ENCODE measurements around the gene ATXN8OS.
"Not testable (repeated sequence)": the region's sequence is repeated elsewhere in the genome, so short reads cannot be mapped to it uniquely, and the experiment has no call there.

The ATXN8OS gene

DNA sequence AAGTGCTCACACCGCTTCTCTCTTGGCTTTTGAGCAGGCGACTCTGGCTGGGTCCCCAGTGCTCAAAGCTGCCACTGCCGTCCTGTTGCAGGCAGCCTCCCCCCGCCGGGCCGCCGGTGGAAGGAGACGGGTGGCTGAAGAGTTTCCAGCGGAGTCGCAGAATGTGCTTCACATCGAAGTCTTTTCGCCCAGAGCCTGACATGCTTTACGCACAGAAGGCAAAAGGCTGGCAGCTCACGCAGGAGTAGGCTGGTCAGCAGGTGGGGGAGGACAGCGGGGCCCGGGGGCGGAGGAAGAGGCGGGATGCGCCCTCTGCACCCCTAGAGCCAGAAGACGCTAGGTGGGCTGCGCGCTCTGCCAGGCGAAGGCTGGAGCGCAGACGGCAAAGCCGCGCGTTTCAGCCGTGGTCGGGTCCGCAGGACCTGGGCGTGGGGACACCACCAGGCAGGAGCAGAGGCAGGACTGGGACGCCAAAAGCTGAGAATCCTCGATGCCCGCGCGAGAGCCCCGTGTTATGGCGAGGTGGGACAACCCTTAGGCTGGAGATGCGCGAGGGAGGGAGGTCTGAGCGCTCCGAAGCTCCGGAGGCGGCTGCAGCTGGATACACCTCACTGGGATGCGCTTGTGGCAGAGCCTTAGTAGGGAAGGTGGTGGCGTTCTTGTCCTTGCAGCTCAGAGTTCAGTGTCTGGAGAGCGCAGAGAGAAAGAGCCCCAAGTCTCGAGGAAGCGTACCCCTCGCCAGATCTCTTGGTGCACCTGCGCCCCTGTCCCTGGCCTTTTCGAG is at the start of gene ATXN8OS:
Gene ATXN8OS, plus strand, starts transcription at position 329 of the 784 bp plus-strand sequence.
- DNase-seq (ENCODE audit: low read depth): no peak

DNA sequence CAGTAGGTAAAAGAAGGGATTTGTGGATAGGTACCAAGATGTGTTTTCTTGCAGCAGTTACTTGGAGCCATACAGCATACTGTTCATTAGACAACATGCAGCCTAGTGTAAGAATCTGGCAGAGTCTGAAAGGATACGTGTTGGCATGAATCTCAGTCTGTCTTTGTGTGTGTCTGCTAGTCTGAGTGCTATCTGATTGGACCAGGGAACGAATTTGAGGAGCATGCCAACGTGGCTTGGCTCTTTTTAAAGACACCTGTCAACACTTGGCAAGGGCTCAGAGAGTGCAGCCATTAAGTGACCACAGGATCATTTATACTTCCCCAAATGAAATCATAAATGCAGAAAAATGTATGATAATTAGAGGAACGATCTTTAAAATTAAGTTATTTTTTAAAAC is 27.6 kb upstream of the ATXN8OS start:
- DNase-seq (ENCODE audit: low read depth): no peak

DNA sequence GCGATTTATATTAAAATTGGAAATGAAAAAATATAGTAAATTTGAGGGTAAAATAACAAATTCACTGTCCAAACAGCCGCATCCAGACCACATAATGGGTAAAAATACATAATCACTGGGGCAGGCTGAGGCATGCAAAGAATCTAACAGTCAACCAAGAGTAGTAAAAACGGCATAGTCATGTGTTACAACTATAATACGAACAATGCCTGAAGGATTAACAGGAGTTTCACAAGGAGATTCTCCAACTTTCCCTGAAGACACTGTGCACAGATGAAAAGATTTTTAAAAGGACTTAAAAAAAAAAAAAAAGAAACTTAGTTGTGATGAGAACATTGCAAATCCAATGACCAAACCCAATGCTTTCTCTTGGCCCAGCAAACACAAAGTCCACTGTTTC is 20.4 kb upstream of the ATXN8OS start:
- no peak for DNase-seq (ENCODE audit: low read depth)

DNA sequence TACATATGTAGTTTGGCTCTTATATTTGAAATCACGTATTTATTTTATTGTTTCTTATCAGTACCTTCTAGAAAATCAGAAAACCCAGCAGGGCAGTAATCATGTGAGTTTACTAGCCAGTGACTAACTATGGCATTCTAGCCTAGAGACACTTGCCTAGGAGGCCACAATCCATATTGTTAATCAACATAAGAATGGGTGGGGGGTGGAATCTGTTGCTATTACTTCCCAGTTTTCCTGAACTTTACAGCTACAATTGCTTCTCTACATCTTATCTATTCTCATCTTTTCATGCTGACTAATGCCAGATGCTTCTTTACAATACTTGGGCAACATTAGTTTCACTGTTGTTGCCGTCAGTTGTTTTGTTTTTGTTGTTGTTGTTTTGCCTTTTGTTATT is 18.7 kb upstream of the ATXN8OS start:
- DNase-seq (ENCODE audit: low read depth): no peak

DNA sequence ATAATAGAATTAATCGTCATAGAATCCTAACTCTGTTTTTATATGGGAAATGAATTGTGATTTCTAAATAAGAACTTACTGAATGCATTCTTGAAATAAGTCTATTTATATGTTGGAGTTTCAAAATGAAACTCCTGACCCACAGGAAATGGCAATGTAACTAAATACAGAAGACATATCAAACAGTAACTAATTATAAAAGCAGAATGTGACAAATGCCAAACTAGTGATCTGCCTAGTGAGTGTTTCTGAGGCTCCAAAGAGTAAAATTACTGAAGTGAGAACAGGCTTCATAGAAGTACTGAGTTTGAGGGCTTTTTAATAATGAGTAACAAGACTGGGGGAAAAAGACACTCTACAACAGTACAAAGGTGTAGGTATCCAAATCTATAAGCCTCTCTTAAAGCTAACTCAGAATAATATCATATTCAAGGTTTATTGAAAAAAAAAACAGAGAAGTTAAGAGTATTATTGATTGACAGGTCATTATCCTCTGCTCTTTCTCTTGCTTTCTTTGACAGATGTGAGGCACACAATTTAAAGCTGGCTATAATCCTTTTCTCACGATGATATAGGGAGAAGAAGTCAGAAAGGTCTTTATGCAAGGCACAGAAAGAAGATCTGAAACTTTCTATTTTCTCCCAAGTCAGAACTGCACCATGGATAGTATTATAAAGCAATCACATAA is 17.4 kb upstream of the ATXN8OS start:
- DNase-seq (ENCODE audit: low read depth): no peak

DNA sequence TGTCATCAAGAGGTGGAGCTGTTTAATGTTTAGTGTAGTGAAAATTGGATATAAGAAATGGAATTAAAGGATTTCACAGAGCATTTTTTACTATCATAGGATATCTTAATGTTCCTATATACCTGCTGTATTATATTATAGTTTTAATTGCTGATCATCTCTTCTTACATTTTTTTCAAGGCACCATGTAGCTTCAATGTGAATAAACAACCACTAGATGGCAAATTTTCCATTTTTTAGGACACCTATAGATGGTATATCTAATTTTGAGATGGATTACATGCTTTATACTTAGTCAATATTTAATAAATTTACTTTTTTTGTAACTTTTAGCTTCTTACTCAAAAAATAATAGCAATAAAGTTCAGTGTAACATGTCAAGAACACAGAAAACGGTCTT is 9.0 kb upstream of the ATXN8OS start:
- DNase-seq (ENCODE audit: low read depth): no peak

DNA sequence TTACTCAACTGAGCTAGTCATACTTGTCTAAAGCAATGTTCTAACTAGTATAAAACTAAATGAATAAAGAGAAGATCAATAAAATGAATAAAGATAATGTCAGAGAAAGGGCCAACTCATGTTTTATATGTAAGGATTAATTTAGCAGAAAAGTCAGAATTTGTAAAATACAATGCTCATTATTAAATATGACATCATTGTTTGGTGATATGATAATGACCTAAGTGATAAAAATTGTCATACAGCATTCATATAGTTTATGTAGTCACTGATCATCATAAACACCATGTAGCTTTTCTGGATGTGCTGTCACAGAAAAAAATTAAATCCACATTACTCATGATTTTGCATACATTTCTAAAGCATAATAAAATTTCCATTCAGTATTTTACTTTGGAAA is 3.1 kb upstream of the ATXN8OS start:
- DNase-seq (ENCODE audit: low read depth): no peak

DNA sequence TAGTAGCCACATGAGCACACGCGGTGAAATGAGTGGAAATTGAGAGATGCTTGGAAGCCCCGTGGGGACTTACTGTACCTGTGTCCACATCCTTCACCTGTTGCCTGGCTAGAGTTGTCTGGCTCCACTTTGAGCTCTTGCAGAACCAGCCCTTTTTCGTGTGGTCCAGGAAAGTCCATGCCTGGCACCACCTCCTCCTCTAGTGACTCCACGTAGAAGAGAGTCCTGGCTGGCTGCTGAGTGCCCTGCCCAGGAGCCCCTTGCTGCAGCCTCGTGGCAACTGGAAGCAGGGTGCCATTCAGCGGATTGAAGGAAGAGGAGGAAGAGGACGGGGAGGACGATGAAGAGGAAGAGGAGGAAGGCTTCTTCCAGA is 515 bp upstream of the ATXN8OS start:
- no peak for DNase-seq (ENCODE audit: low read depth)

DNA sequence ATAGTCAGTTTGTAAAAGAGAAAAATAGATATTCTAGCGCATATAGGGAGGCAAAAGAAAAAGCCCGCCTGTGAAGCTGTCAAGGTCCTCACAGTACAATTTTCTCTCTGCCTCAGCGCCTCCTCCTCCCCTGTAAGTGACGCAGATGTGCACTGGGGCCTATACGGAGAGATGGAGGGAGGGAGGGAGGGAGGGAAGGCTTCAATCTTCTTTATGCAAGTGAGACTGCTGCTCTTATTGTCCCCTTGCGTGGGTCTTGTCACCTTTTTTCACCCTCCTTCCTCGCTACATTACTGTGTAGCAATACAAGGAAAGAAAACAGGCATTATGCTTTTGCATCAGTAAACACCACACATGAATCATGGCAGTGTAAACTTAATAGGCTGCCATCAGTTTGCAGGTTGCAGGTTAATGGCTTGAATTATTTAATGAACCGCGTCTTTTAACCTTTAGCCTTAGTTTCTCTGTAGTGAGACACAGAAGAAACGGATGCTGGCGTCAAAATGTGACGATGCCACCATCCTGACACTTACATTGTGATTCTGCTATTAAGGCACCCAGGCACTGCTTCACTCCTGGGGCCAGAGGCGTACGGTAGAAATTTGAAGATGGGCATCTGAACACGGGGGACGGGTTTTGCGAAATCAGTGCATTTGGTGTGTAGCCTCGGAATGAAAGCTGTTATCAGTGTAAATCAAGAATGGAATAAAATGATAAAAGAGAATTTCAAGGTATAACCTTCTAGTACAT is 905 bp downstream of the ATXN8OS start, which contains the start of gene KLHL1:
Gene KLHL1, minus strand, starts transcription at position 97 of the 750 bp plus-strand sequence. CDS start 753 bp downstream, outside the sequence.
- no peak for DNase-seq (ENCODE audit: low read depth)

DNA sequence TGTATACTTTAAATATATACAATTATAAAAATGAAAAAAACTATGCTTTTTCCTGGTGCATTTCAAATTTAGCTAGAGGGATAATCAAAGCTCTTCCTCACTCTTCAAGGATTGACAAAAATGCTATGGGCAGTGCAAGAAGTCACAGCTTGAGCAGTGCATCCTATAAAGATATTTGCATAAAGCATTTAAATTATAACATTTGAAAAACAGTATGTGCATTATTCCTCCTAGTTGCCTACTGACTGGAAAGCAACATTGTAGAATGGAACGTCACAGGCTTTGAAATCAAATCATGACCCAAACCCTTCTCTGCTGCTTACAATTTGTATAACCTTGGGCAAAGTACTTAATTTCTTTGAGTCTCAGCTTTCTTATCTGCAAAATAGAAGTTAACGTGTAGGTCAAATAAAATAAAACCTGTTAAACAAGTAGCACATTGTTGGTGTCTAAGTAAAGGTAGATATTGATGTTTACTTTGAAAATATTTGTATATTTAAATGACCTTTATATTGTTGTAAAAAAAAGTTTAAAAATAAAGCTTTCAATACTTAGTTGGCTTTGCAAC is 9.8 kb downstream of the ATXN8OS start:
- DNase-seq (ENCODE audit: low read depth): no peak

DNA sequence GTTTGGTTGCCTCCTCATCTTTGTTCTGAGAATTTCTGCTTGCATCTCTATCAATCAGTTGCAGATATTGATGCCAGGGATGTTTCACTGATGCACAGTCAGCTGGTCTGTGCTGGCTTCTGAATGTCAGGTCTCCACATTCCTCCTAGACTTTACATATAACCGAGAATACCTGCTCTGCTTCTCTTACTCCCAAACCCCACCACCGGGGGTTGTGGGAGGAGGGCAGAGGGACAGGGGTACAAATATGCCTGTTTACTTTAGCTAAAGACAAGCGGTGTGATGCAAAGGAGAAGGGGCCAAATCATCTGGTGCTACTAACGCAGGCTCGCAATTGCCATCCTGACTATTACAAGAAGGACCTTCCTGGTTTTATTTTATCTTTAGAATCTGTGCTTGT is 18.1 kb downstream of the ATXN8OS start:
- DNase-seq (ENCODE audit: low read depth): no peak

DNA sequence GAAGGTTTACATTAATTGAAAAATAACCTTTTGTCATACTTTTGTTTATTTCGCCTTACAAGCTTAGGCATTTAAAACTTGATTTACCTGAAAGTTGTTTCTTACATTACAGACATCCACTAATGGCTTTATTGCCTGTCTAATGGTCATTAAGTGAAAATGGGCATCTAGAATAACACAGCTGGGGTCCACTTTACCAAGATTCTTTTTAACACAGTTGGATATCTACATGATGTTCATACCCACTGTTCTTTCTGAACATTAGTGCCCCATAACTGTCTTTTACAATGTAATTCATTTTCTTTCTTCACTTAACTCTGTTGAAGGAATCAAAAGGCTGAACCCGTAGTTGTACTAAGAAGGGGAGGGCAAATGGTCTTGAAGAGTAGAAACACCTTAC is 20.5 kb downstream of the ATXN8OS start:
- no peak for DNase-seq (ENCODE audit: low read depth)

DNA sequence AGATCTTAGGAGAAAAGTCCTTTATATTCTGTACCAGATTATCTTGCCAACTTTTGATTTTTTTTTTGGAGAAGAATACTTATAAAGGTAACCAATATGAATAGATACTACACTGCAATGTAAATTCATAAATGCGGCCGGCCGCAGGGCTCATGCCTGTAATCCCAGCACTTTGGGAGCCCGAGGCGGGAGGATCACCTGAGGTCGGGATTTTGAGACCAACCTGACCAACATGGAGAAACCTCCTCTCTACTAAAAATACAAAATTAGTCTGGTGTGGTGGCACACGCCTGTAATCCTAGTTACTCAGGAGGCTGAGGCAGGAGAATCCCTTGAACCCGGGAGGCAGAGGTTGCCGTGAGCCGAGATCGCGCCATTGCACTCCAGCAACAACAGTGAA is 35.0 kb downstream of the ATXN8OS start:
- not testable (repeated sequence) for DNase-seq (ENCODE audit: low read depth)

DNA sequence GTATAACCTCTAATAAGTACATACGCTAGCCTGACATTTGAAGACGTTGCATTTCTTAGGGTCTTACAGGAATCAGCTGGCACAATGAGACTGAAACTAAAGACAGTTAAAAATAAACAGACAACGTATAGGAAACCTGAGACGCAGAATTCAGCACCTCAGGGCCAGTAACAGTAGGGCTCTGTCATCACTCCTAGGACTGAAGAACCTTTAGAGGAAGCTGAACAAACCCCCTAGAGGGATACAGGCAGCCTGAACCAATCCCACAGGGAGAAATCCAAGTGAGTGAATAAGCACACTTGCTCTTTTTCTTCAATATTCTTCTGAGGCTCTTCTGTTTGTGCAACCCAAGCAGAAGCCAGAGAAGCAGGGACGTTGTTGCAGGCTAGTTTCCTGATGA is 54.5 kb downstream of the ATXN8OS start:
- DNase-seq (ENCODE audit: low read depth): no peak

DNA sequence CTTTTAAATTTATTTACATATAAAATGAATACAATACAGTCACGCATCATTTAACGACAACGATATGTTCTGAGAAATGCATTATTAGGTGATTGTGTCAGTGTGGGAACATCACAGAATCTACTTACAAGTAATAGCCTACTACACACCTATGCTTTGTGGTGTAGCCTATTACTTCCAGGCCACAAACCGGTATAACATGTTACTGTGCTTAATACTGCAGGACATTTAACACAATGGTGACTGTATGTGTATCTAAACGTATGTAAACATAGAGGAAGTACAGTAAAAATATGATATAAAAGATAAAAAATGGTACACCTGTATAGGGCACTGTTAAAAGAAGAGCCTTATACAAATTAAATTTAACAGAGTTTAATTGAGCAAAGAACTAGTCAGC is 63.1 kb downstream of the ATXN8OS start:
- DNase-seq (ENCODE audit: low read depth): no peak

DNA sequence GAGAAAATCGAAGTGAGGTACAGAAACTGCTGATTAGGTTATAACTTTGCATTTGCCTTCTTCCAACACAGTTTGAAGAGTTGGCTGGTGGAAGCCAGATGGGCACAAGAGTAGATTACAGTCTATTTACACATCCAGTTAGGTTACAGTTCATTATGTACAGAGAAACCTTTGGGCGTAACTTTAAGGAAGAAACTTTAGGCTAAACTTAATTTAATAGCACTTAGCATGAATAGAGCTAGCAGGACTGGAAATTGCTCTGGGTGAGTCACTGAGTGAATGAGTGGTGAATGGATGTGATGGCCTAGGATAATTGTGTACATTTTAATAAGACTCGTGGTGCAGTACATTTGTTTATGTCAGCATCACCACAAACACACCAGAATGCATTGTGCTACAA is 63.5 kb downstream of the ATXN8OS start:
- DNase-seq (ENCODE audit: low read depth): no peak

DNA sequence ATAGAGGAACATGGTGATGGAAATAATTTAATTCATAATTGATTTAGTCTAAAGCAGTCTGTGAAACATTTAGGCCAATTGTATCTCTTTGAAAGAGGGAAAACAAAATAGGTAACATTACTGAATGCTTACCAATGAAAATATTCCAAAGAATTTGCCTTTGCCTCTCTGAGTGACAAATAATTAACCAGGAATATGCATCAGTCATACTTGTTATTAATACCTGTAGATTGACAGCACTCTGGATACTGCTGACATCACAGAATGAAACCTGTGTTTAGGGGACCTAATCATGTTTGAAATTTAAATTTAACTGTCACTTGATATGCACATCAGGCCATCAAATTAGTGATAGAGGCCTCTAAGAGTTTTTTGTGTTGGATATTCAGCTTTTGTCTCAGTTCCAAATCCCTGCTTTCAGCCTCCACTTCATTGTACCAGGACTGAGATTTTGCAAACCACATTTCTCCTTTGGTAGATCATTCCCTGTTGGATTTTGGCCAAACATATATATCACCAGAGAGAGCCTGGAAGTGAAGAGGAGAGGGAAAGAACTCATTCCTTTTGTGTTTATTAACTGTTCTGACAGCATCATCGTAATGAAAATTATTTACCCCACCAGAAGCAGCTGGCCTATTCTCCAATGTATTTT is 65.4 kb downstream of the ATXN8OS start:
- no peak for DNase-seq (ENCODE audit: low read depth)

DNA sequence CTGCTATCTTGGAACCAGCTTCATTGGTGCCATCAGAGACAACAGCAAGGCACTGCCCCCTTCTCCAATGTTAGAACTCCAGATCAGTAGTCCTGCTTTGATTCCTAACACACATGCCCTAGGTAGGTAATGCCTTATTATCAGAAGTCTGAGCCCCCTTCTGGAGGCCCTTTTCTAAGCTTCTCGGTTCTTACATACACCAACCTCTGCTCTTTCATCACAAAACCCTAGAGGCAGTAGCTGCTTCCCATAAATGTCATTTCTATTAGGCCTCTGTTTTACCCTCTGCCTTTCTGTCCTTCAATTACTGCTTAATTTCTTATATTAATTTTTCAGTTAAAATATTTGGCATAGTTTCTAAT is 66.0 kb downstream of the ATXN8OS start:
- DNase-seq (ENCODE audit: low read depth): no peak

DNA sequence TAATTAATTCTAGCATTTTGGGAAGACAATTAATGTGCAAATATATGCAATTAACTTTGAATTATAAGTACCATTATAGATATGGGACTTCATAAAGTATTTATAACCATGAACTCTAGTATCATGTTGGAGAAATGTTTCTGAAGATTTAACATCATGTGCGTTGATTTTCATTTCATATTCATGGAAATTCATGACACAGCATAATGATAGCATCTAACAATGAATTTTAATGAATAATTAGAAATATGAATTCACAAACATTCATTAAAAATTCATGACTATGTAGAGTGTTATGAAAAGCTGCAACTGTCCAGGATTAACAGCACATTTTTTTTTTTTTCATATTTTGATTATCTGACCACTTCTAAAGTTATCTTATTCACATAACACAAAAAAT is 70.7 kb downstream of the ATXN8OS start:
- DNase-seq (ENCODE audit: low read depth): no peak
